MM.1S (cell line): ENCODE measurements around the gene MVB12B.

Experiments used
- DNase-seq: peaks from one replicate; pipeline ENCODE4 v3.0.0-alpha.2; 2015
- H2AFZ ChIP-seq: fragments of 300-600 bp; sonication (generic); 2 replicates; pipeline ENCODE4 v1.6.0; 2016; ENCODE audit warnings: antibody characterized with exemption, low read length
- H3F3A ChIP-seq: fragments of 300-600 bp; sonication (generic); 2 replicates; pipeline ENCODE4 v1.6.1; 2016; ENCODE audit warnings: mild to moderate bottlenecking, antibody characterized with exemption, low read length, moderate library complexity, mixed read lengths; ENCODE audit not compliant: insufficient read depth
- H3K27ac ChIP-seq: fragments of 300-600 bp; sonication (generic); 2 replicates; pipeline ENCODE4 v1.5.1; 2016; ENCODE audit warnings: mild to moderate bottlenecking, low read length
- H3K27me3 ChIP-seq: fragments of 300-600 bp; sonication (generic); replicated peaks from 2 replicates; pipeline ENCODE4 v1.6.0; 2016; ENCODE audit warnings: low read length; ENCODE audit not compliant: insufficient read depth
- H3K36me3 ChIP-seq: fragments of 300-600 bp; sonication (generic); replicated peaks from 2 replicates; pipeline ENCODE4 v1.6.1; 2016; ENCODE audit warnings: mild to moderate bottlenecking, low read length, mixed read lengths; ENCODE audit not compliant: insufficient read depth
- H3K4me1 ChIP-seq: fragments of 300-600 bp; sonication (generic); 2 replicates; pipeline ENCODE4 v1.6.1; 2016; ENCODE audit warnings: low read length, mixed read lengths
- H3K4me2 ChIP-seq: fragments of 300-600 bp; sonication (generic); 2 replicates; pipeline ENCODE4 v1.6.0; 2016; ENCODE audit warnings: low read depth, low read length
- H3K4me3 ChIP-seq: fragments of 300-600 bp; sonication (generic); 2 replicates; pipeline ENCODE4 v1.5.1; 2016; ENCODE audit warnings: low read length, mixed read lengths
- H3K79me2 ChIP-seq: fragments of 300-600 bp; sonication (generic); 2 replicates; pipeline ENCODE4 v1.6.1; 2016; ENCODE audit warnings: mixed run types, low read length, mixed read lengths
- H3K9ac ChIP-seq: fragments of 300-600 bp; sonication (generic); 2 replicates; pipeline ENCODE4 v1.6.1; 2016; ENCODE audit warnings: low read length, mixed read lengths
- H3K9me2 ChIP-seq: fragments of 300-600 bp; sonication (generic); replicated peaks from 2 replicates; pipeline ENCODE4 v1.6.1; 2016; ENCODE audit warnings: mild to moderate bottlenecking, low read length, mixed read lengths; ENCODE audit not compliant: insufficient read depth
- H3K9me3 ChIP-seq: fragments of 300-600 bp; sonication (generic); replicated peaks from 2 replicates; pipeline ENCODE4 v1.6.1; 2016; ENCODE audit warnings: mild to moderate bottlenecking, low read length, mixed read lengths; ENCODE audit not compliant: insufficient read depth
- H4K20me1 ChIP-seq: fragments of 300-600 bp; sonication (generic); 2 replicates; pipeline ENCODE4 v1.6.1; 2016; ENCODE audit warnings: mild to moderate bottlenecking, low read length, moderate library complexity, mixed read lengths; ENCODE audit not compliant: insufficient read depth
- EZH2 ChIP-seq: fragments of 300-600 bp; sonication (generic); optimal IDR thresholded peaks from 2 replicates; pipeline ENCODE3; 2017; ENCODE audit warnings: low read depth, mild to moderate bottlenecking, antibody characterized with exemption, low read length, mixed read lengths
- EZH2phosphoT487 ChIP-seq: fragments of 300-600 bp; sonication (generic); IDR thresholded peaks from 2 replicates; pipeline ENCODE4 v1.6.1; 2018; ENCODE audit warnings: antibody characterized with exemption, low read length
- TF ChIP-seq, protein P1 (sequence below): fragments of 300-600 bp; sonication (generic); IDR thresholded peaks from 2 replicates; pipeline ENCODE4 v1.5.1; 2016; ENCODE audit warnings: antibody characterized with exemption, low read length, mixed read lengths

The MVB12B gene

DNA sequence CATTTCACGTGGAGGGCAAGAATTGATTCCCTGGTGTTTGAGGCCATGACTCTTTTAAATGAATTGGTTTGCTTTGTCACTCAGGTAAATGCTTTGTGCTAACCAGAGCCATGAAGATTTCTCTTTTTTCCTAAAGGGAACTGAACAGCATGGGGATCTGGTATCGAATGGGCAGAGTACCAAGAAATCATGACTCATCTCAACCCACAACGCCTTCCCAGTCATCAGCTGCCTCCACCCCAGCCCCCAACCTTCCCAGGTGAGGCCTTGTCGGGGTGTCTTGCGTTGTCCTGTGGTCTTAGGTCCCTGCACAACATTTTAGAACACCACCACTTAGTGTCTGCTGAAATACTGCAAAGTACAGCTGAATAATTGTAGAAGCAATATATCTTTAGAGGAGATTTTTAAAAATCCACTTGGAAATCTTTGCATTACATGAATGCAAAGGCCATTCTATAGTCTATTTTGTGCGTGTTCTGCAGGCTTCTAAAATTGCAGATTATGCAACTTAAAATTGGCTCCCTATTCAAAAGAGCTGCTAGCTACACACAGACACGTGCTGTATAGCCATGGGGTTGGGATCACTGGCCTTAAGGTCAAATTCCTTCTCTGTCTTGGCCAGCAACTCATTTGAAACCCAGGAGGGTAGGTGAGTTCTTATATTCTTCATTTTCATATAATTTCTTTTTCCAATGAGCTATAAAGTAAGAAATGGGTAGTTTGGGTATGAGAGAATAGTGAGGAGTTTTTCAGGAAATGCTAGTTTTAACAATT, 69.0 kb downstream of the MVB12B start:
- no peak overlapping the region for H3K9ac ChIP-seq
- no peaks in the 10 kb centered on the region for H3K79me2 ChIP-seq
- H3K4me2 ChIP-seq = 0 out of 2 replicates have a peak overlapping the region, but pooled peaks have one; percentile 45
- no peak for TF ChIP-seq EZH2
- TF ChIP-seq EZH2phosphoT487 = no peak
- H3K36me3 ChIP-seq = no peaks in the 10 kb centered on the region
- no peak for DNase-seq
- no peak overlapping the region for H3K4me3 ChIP-seq
- H3K27me3 ChIP-seq = no peaks in the 10 kb centered on the region
- H3K9me3 ChIP-seq = no peaks in the 10 kb centered on the region
- H3F3A ChIP-seq = peaks cover 24% of the 10 kb centered on the region
- H2AFZ ChIP-seq = no peak overlapping the region
- H4K20me1 ChIP-seq = no peaks in the 10 kb centered on the region
- peak overlapping the region; percentile 81; the same call in 1 of the 2 replicates for H3K27ac ChIP-seq
- H3K9me2 ChIP-seq = no peaks in the 10 kb centered on the region
- H3K4me1 ChIP-seq = peaks cover 26% of the 10 kb centered on the region

DNA sequence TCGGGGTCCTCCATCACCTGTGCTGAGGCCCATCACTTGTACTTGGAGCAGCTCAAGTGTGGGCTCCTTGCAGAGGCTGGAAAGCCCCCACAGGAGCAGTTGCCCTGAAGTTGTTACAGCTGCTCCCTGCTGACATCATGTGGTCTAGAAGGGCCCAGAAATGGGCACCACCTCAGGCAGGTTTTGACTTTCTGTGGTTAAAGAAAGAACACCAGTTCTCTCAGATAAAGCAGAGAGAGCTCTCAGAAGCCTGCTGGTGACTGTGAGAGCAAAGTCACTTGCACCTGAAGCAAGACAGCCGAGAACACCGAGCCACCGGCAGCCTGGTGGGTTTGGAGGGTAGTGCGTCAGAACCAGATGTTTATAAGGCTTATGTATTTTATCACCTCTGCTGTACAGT, 70.4 kb downstream of the MVB12B start:
- Histone ChIP-seq H3K27me3 (no peaks in the 10 kb centered on the region), H2AFZ (no peak overlapping the region), H4K20me1 (no peaks in the 10 kb centered on the region), H3K4me3 (no peak overlapping the region), H3K4me2 (peak overlapping the region; percentile 61), H3F3A (peaks cover 24% of the 10 kb centered on the region), H3K4me1 (peaks cover 26% of the 10 kb centered on the region), H3K9me2 (no peaks in the 10 kb centered on the region), H3K9me3 (no peaks in the 10 kb centered on the region), H3K9ac (peak overlapping the region; percentile 1; the same call in 1 of the 2 replicates), H3K79me2 (no peaks in the 10 kb centered on the region), H3K36me3 (no peaks in the 10 kb centered on the region), H3K27ac (peak overlapping the region; percentile 81)
- DNase-seq = peak; percentile 98
- TF ChIP-seq, protein P1, sequence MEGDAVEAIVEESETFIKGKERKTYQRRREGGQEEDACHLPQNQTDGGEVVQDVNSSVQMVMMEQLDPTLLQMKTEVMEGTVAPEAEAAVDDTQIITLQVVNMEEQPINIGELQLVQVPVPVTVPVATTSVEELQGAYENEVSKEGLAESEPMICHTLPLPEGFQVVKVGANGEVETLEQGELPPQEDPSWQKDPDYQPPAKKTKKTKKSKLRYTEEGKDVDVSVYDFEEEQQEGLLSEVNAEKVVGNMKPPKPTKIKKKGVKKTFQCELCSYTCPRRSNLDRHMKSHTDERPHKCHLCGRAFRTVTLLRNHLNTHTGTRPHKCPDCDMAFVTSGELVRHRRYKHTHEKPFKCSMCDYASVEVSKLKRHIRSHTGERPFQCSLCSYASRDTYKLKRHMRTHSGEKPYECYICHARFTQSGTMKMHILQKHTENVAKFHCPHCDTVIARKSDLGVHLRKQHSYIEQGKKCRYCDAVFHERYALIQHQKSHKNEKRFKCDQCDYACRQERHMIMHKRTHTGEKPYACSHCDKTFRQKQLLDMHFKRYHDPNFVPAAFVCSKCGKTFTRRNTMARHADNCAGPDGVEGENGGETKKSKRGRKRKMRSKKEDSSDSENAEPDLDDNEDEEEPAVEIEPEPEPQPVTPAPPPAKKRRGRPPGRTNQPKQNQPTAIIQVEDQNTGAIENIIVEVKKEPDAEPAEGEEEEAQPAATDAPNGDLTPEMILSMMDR = peak; percentile 52
- TF ChIP-seq EZH2phosphoT487 = no peak
- no peak for TF ChIP-seq EZH2

DNA sequence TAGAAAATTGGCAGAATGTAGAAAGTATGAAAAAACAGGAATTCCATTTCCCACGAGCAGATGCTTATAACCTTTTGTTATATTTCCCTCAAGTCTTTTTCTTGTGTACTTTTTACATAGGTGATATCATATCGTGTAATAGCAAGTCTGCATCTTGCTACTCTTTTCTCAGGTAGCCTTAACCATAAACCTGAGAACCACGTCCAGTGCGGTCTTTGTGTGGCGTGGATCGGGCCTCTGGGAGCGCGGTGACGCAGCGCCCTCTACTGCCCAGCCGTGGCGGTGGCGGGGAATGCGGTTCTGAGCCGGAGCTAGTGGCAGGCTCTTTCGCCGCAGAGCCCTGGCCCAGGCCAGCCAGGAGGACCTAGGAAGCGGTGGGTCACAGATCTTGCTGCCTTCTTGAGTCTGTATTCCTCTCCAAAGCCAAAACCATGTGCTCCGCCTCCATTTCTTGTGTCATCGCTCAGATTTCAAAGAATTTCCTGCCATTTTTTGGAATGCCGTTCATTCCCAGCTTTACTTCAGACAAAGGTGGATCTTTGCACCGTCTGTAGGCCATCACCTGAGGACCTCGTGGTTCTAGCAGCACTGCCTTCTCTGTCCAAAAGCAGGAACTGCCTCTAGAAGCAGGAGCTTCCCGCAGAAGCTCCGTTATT, 71.9 kb downstream of the MVB12B start:
- TF ChIP-seq EZH2 = no peak
- TF ChIP-seq, protein P1 = peak; percentile 99
- TF ChIP-seq EZH2phosphoT487 = no peak
- H3K27me3 ChIP-seq = no peaks in the 10 kb centered on the region

More for the DNA sequence above, 71.9 kb downstream of the MVB12B start:
- Histone ChIP-seq H3K9ac (no peak overlapping the region), H3K79me2 (no peaks in the 10 kb centered on the region), H3K27ac (no peak overlapping the region), H3F3A (peaks cover 24% of the 10 kb centered on the region), H3K4me3 (no peak overlapping the region), H4K20me1 (no peaks in the 10 kb centered on the region), H3K4me1 (peaks cover 26% of the 10 kb centered on the region), H3K9me2 (no peaks in the 10 kb centered on the region), H2AFZ (no peak overlapping the region), H3K4me2 (peak overlapping the region; percentile 61), H3K9me3 (no peaks in the 10 kb centered on the region), H3K36me3 (no peaks in the 10 kb centered on the region)
- DNase-seq = peak; percentile 71
